Measurements from ENCODE around the gene CEP63.
A peak's percentile ranks its signal among the peaks of the same experiment; 100 is the strongest.
"Not testable (repeated sequence)": the region's sequence is repeated elsewhere in the genome, so short reads cannot be mapped to it uniquely, and the experiment has no call there.

Gene CEP63

DNA sequence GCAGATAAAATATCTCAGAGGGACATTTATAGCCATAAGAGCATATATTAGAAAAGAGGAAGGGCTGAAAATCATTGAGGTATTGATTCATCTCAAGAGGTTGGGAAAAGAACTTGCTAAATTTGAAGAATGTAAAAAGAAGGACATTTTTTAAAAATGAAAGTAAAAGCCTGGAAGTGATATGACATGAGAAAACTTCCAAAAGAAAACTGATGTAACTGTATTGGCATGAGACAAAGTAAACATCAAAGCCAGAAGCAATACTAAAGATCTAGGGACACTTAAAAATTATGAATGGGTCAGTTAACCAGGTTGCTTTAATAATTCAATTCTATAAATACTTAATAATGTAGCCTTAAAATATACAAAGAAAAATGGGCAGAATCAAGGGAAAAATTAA lies 31.9 kb downstream of the CEP63 start:
- DNase-seq (ENCODE audit: low read depth): peak; percentile 54

GRCh38 chr3:134522541-134522940 lies 36.7 kb downstream of the CEP63 start:
- no peak for DNase-seq (ENCODE audit: low read depth)

GRCh38 chr3:134525293-134525692 lies 39.4 kb downstream of the CEP63 start:
- no peak for DNase-seq (ENCODE audit: low read depth)

GRCh38 chr3:134526319-134526718 lies 40.5 kb downstream of the CEP63 start:
- DNase-seq (ENCODE audit: low read depth): no peak

DNA sequence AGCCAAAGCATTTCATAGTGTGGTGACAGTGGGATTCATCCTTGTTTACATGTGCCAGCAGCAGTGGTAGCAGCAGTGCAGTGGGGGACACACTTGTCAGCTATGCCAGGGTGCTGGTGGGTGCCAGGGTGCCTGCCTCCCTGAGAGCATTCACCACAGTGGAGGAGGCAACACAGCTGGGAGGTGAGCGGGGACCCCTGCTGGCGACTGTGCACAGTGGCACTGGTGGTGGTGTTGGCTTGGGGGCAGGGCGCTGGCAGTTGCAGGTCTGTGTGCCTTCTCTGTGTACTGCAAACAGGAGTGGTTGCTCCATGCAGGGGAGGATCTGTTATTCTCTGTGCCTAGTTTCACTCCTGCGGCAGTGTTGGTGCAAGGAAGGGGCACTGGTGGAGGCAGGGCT lies 41.2 kb downstream of the CEP63 start:
- peak; percentile 11 for DNase-seq (ENCODE audit: low read depth)

DNA sequence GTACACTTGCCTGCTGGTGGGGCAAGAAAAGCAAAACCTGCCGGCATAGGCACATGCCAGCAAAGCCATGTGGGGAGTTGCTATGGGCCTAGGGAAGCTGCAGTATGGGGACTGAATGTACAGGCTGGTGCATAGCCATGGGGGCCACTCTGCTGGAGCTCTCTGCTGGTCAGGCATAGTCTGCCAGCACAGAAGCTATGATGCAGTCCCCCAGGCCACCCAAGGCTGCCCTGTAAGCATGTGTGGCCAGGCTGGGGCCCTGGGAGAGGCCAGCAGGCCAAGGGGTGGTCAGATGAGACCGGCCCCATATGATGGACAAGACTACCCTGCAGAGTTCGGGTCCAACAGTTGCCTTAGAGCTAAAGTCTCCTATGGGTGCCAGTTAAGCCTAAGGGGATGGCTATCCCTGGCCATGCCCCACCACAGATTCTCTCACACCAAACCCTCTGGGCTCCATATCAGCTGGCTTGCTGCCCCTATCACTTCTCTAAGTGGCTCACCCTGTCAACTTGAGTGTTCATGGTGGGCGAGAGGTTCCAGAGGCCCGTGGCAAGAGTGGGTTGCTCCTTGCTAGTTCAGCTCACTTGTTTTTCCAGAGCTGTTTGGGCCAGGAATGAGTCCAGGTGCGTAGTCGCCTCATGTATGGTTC lies 41.8 kb downstream of the CEP63 start:
- no peak for DNase-seq (ENCODE audit: low read depth)

DNA sequence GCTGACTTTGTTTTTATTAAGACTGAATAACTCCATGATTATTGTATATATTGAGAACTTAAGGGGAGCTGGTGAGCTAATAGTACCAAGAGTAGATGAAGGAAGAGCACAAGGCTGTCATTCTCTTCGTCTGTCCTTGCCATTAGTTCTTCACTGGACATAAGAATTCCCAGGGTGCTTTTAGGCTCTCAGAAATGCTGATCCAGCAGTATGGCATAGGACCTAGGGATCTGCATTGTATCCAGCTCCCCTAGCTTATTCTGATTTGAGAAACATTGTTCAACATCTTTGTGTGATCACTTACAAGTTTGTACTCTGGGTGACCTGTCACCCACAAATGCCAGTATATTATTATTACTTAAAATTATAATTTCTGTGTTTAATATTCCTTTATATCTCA lies 47.6 kb downstream of the CEP63 start:
- no peak for DNase-seq (ENCODE audit: low read depth)

DNA sequence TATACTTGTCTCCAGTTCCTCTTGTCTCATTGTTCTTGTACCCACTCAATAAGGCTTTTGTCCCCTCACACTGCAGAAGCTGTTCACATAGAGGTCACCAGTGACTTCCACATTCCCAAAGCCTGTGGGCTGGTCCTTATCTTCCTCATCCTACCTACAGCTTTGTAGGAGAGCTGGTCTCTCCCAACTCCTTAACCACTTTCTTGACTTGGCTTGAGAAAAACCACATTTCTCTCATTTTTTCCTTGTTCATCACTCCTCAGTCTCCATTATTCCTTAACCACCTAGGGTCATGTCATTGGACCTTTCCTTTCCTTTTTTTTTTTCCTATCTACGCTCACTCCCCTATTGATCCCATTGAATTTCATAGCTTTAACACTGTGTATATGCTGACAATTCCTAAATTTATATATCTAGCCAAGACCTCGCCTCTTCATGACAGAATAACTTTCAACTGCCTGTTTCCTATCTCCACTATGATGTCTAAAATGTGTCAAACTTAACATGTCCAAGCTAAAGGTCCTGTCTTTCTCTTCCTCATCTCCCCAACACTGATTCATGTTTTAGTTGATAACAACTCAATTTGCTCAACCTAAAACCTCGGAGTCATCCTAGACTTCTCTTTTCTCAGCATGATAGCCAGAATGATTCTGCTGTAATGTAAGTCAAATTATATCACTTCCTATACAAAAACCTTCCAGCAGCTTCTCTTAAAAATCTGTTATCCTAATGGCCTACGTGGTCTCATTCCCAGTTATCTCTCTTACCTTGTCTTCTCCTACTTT lies 49.5 kb downstream of the CEP63 start:
- no peak for DNase-seq (ENCODE audit: low read depth)

DNA sequence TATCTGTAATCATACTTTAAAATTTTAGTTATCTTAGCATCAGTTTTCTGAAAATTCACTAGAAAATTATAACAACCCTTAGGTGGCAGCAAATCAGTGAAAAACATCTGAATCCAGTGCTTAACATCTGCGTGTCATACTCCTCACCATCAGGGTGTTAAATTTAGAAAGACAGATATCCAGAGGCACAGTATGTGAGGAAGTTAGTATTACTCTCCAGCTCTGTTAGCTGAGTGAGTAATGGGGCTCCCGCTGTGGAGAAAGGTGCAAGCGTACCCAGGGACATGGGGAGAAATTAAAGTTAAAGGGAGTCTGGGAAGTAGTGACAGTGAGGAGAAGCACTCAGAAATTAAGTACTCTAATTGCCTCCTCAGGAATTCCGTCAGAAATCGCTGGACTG lies 50.9 kb downstream of the CEP63 start:
- DNase-seq (ENCODE audit: low read depth): no peak

DNA sequence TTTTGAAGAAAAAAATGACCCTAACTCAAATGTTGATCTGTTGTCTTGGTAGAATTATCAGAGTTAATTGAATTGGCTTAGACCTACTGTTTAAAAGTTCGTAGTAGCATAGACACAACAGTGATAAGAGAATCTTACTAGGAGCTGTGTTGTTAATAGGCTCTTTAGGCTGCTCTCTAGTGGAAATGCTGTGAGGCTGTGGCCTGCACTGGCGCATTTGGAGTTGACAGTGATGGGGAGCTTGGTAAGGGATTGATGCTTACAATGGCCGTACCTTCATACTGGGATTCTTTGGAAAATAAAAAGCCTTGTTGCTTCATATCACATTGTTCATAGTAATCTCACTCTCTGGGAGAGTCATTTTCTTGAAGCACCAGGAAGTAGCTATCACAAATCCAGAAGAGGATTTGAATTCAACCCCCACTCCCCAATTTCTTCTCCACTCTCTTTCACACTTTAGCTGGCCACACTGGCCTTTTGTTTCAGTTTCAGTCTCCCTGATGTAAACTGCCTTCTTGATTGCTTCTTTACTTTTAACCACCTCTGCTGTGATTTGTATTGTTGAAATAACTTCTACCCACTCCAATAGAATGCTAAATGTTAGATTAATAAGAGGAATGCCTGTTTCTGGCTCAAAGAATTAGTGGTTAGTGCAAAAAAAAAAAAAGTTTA lies 56.6 kb downstream of the CEP63 start:
- no peak for DNase-seq (ENCODE audit: low read depth)

- no peak for DNase-seq (ENCODE audit: low read depth)
Observed at GRCh38 chr3:134543113-134543512, 57.3 kb downstream of the CEP63 start.

DNA sequence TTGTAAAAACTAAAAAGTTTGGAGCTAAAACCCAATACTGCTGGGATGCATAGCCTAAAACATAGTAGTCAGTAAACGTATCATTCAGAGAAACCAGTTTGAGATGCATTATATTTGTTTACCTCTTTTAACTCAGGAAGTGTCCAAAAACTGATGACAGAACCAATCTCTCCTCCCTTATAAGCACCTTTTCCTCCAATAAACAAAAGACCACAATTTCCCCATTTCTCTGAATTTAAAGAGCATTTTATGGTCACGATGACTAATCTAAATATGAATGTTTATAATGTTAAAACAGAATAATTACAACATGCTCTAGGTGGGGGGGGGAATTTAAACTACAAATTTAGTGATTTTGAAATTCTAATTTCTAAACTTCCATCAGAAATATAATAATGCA lies 58.5 kb downstream of the CEP63 start:
- DNase-seq (ENCODE audit: low read depth): no peak

- DNase-seq (ENCODE audit: low read depth): not testable (repeated sequence)
Observed at GRCh38 chr3:134544783-134545182, 58.9 kb downstream of the CEP63 start.

GRCh38 chr3:134545818-134546217 lies 60.0 kb downstream of the CEP63 start:
- no peak for DNase-seq (ENCODE audit: low read depth)

- peak; percentile 20 for DNase-seq (ENCODE audit: low read depth)
Observed at GRCh38 chr3:134552784-134553183, 66.9 kb downstream of the CEP63 start.

GRCh38 chr3:134559591-134559990 lies 73.7 kb downstream of the CEP63 start:
- no peak for DNase-seq (ENCODE audit: low read depth)

DNA sequence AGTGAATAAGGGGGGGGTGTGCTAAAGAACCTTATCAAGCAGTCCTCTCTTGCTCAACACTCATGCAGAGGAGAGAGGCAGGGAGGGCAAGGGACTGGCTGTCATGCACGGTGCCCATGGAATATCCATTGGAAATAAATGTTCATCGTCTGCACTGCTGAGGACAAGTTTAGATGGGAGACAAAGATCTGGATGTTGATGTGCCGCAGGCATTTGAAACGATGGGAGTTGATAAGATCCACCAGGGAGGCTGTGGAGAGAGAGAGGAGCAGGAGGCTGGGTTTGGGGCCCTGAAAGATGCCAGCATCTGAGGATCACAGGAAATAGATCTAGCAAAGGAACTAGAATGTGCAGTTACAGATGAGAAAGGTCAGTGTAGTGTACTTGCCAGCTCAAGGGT lies 76.2 kb downstream of the CEP63 start:
- DNase-seq (ENCODE audit: low read depth): no peak

DNA sequence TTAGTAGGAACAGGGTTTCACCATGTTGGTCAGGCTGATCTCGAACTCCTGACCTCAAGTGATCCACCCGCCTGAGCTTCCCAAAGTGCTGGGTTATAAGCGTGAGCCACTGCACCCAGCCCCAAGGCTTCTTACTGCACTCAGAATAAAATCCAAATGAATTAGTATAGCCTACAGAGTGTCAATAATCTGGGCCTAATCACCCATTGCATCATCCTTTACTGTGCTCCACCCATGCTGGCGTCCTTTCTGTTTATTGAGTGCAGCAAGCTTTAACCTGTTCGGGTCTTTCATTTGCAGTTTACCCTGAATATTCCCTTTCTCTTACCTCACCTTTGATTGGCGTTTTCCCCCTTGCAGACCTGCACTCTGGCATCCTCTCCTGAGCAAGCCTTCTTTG lies 77.7 kb downstream of the CEP63 start:
- no peak for DNase-seq (ENCODE audit: low read depth)

- peak; percentile 16 for DNase-seq (ENCODE audit: low read depth)
Observed at GRCh38 chr3:134564991-134565390, 79.1 kb downstream of the CEP63 start.

- DNase-seq (ENCODE audit: low read depth): no peak
Observed at GRCh38 chr3:134567605-134568004, 81.7 kb downstream of the CEP63 start.

DNA sequence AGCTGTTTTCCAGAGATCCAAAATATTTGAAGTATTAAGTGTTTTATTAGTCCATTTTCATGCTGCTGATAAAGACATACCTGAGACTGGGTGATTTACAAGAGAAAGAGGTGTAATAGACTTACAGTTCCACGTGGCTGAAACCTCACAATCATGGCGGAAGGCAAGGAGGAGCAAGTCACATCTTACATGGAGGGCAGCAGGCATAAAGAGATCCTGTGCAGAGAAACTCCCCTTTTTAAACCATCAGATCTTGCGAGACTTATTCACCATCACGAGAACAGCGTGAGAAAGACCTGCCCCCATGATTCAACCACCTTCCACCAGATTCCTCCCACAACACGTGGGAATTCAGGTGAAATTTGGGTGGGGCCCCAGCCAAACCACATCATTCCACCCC lies 82.9 kb downstream of the CEP63 start:
- DNase-seq (ENCODE audit: low read depth): no peak

- DNase-seq (ENCODE audit: low read depth): not testable (repeated sequence)
Observed at GRCh38 chr3:134569899-134570298, 84.0 kb downstream of the CEP63 start.

- DNase-seq (ENCODE audit: low read depth): no peak
Observed at GRCh38 chr3:134576426-134576825, 90.6 kb downstream of the CEP63 start.

Measured in EH (cell line).